ENCODE results near the gene IQCK. TPM values are rescaled to one million over a fixed set of nuclear protein-coding genes. Genes with fewer than 3 reads are reported as not detected.

IQCK gene, protein sequence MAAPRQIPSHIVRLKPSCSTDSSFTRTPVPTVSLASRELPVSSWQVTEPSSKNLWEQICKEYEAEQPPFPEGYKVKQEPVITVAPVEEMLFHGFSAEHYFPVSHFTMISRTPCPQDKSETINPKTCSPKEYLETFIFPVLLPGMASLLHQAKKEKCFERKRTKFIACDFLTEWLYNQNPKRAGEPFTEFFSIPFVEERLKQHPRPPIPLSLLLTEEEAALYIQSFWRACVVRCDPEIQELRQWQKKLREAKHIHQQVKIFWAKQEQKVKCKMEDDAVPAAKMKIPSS
- 1 to 10 TPM; 1.4 to 1.8 TPM for total RNA-seq

DNA sequence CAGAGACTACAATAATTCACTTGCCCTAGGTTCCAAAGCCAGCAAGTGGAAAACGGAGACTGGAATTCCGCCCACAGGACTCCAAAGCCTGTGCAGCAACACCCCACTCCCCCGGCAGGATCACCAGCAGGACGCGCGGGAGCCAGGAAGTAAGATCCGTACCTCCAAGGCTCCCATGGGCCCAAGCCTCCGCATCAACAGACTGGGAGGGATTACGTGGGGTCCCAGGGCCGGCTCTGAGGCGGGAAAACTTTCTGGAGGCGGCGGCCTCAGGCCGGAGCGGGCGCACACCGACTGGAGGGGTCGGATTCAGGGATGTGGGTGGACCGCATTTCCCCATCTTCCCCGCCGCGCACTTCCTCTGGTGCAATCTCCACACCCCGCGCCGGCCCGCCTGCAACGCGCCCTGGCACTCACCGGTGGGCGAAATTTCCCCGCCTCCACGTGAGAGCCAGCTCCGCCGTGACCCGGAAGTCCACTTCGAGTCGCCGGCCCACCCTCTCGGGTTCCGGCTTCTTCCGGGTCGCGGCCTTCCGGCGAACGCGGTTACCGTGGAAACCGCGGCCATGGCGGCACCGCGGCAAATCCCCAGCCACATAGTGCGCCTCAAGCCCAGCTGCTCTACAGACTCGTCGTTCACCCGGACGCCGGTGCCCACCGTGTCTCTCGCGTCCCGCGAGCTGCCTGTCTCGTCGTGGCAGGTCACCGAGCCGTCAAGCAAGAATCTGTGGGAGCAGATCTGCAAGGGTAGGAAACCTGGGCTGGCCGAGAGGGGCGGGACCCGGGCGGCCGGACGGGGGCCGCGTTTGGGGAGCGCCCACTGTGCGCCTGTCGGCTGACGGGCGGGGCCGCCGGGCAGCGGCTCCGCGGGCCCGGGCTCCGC is at the start of gene IQCK, which contains the start of gene KNOP1:
Gene IQCK (plus strand): TSS at position 531 of the 883 bp plus-strand sequence. CDS start 36 bp downstream, at position 567.
Gene KNOP1 (minus strand): TSS at position 487 of the 883 bp plus-strand sequence. CDS start 3,192 bp downstream, outside the sequence.

DNA sequence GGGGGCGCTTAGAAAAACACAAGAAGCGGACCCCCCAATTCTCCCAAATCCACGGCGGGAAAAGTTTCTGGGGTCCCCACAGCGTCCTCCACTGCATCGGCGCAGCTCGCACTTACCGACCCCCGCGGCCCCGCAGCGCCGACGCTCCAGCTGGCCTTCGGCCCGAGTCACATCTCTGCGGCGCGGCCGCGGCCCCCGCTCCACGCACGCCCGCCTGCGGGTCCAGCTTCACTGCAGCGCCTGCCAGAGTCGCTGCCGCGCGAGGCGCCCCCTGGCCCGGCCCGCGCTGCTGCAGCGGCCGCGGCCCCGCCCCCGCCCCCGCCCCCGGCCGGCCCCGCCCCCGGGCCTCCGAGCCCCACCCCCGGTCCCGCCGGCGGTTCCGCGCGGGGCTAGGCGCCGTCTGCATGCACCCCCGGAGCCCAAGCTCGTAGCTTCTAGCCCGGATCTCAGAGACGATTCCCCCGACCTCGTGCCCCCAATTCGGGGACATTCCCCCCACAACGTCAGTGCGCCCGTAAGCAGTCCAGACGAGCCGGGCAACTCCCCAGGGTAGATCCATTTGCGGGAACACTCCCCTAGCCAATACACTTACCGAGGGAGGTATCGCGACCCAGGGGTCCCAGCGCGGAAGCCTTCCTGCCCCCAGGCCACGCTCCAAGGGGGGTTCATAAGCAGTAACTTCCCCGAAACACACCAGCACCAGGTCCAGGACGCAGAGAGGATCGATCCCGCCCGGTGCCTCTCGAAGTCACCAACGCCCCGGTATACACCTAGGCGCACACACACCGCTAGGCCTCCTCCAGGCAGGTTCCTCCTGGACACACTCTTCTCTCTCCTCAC is 166.8 kb downstream of the IQCK start, which contains the start of gene GPRC5B:
Gene GPRC5B (minus strand): TSS at position 238 of the 840 bp plus-strand sequence. CDS start 12,003 bp downstream, outside the sequence.

Other genes starting within 250 kb of the IQCK start
- gene GDE1, start 196.2 kb upstream of the IQCK start, total RNA-seq: 10 to 100 TPM; 18.9 to 20.2 TPM
- gene CCP110, start 194.3 kb upstream of the IQCK start, total RNA-seq: 10 to 100 TPM; 34.0 to 37.7 TPM
- 10 to 100 TPM; 61.9 to 62.7 TPM for gene VPS35L, start 162.6 kb upstream of the IQCK start, total RNA-seq
- gene KNOP1, start within 50 bp of the IQCK start, total RNA-seq: 10 to 100 TPM; 14.4 to 17.4 TPM
- 1 to 10 TPM; 1.7 to 2.2 TPM for gene GPRC5B, start 166.6 kb downstream of the IQCK start, total RNA-seq

Data from activated naive CD4-positive, alpha-beta T cell treated with anti-CD3 and anti-CD28 coated beads, Interleukin-2, amount 10 ng/mL, durations not matched to agents 5 hours and 36 hours (primary cell).